Gastrocnemius medialis (tissue), 4 donors: Measurements from ENCODE around the gene SIRT5. TPM values are rescaled to one million over a fixed set of nuclear protein-coding genes. Genes with fewer than 3 reads are reported as not detected.

Experiments used
- ATAC-seq, 2 donors: fragments of 150-250 bp; one replicate each; pipeline ENCODE4 v1.9.1; 2016
- DNase-seq, 2 donors: peaks; one replicate each; pipeline ENCODE4 v3.0.0-alpha.2; 2019
- H3K27ac ChIP-seq, 4 donors: fragments of 200-600 bp; sonication (generic); 1 replicate in 1 of 4; 2 replicates in 3 of 4; pipeline ENCODE4 v1.5.1; 2016 to 2018; ENCODE audit warnings: mild to moderate bottlenecking in 2 of 4, moderate library complexity in 1 of 4
- H3K27me3 ChIP-seq, 3 donors: fragments of 200-600 bp; sonication (generic) in 2 of 3; 1 replicate in 1 of 3; 2 replicates in 2 of 3; pipeline versions ENCODE4 v1.5.1 to v1.6.0; 2016 to 2019; ENCODE audit warnings: mild to moderate bottlenecking in 1 of 3, moderate library complexity in 1 of 3
- H3K36me3 ChIP-seq, 2 donors: fragments of 200-600 bp; sonication (generic) in 1 of 2; one replicate each; pipeline ENCODE4 v1.5.1; 2017 to 2018
- H3K4me1 ChIP-seq, 2 donors: fragments of 200-600 bp; sonication (generic) in 1 of 2; one replicate each; pipeline ENCODE4 v1.5.1; 2016 to 2017; ENCODE audit warnings: mild to moderate bottlenecking in 2 of 2
- H3K4me3 ChIP-seq, 4 donors: fragments of 200-600 bp; sonication (generic) in 3 of 4; 1 replicate in 1 of 4; 2 replicates in 3 of 4; pipeline ENCODE4 v1.5.1; 2016 to 2019; ENCODE audit warnings: mild to moderate bottlenecking in 2 of 4
- H3K9me3 ChIP-seq, 3 donors: fragments of 200-600 bp; sonication (generic) in 2 of 3; 1 replicate in 1 of 3; 2 replicates in 2 of 3; pipeline ENCODE4 v1.5.1; 2016 to 2019
- POLR2A ChIP-seq, 2 donors: fragments of 450-650 bp; IDR thresholded peaks; one replicate each; pipeline ENCODE4 v1.6.1; 2017; ENCODE audit warnings: antibody characterized with exemption in 2 of 2, mild to moderate bottlenecking in 2 of 2, moderate library complexity in 2 of 2
- in situ Hi-C, 4 donors: fragments of 200-750 bp; cut with MboI; loops; one replicate each; pipeline versions ENCODE4 v1.15.0 to v1.8.0; 2017; ENCODE audit warnings: low sequenced_read_pairs in 4 of 4
- intact Hi-C: fragments of 100-400 bp; cut with DNase I; formaldehyde crosslinking; loops from one replicate; pipeline ENCODE4 v1.15.1; 2023; ENCODE audit warnings: low total_unique reads
- total RNA-seq, 4 donors: library from RNA; depleted of rRNA; stranded (reverse); fragments of >200 nt; gene quantifications; one replicate each; pipeline versions ENCODE4 v1.1.0 to v1.2.3, GENCODE V29; 2016
- TF ChIP-seq, protein P1 (sequence below), 5 experiments: fragments of 450-650 bp in 3 of 5; fragments of 200-600 bp in 2 of 5; sonication (generic) in 2 of 5; IDR thresholded peaks in 4 of 5; conservative IDR thresholded peaks in 1 of 5; 1 replicate in 4 of 5; 2 replicates in 1 of 5; pipeline ENCODE4 v1.5.1; 2016 to 2019; ENCODE audit warnings: antibody characterized with exemption in 5 of 5, mild to moderate bottlenecking in 3 of 5, moderate library complexity in 3 of 5

SIRT5 gene
- total RNA-seq, 4 donors from 2014 or later = 16.1 to 18.0 (median 17.0) TPM

DNA sequence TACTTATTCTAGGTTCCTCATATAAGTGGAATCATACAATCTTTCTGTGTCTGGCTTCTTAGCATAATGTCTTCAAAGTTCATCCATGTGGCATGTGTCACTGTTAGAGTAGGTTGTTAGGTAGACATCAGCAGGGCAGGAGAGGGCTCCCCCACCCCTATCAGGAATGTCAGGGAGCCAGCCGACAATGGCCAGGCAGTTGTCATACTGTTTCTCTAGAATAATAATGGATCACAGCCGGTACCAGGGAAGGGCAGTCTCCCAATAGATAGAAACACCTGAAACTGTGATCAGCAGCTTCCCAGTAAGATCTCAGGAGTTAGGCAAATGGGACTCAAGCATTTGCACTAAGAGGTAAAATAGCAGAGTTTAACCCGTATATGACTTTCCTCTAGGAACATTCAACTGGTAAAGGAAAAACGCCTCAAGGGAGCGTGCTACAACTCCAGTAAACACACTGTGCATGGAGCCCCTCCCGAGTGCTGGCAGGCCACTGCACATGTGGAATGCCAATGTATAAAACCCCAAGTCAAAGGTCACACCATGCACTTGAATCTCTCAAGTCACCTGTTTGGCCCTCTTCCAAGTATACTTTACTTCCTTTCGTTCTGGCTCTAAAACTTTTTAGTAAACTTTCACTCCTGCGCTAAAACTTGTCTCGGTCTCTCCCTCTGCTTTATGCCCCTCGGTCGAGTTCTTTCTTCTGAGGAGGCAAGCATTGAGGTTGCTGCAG lies 29.8 kb upstream of the SIRT5 start:
- ATAC-seq (no peak), DNase-seq (no peak)
- H3K4me1 ChIP-seq = no peaks in the 10 kb centered on the region
- H3K9me3 ChIP-seq = no peaks in the 10 kb centered on the region
- intact Hi-C loops (no loop called here), in situ Hi-C loops (loop anchor here in 2 of 4 donors (10.0 to 25.0 kb wide), 2 partner anchors 132 to 200 kb away; no protein-coding TSS in a partner anchor)
- H3K27me3 ChIP-seq = no peaks in the 10 kb centered on the region
- no peak overlapping the region for H3K27ac ChIP-seq
- TF ChIP-seq, protein P1, sequence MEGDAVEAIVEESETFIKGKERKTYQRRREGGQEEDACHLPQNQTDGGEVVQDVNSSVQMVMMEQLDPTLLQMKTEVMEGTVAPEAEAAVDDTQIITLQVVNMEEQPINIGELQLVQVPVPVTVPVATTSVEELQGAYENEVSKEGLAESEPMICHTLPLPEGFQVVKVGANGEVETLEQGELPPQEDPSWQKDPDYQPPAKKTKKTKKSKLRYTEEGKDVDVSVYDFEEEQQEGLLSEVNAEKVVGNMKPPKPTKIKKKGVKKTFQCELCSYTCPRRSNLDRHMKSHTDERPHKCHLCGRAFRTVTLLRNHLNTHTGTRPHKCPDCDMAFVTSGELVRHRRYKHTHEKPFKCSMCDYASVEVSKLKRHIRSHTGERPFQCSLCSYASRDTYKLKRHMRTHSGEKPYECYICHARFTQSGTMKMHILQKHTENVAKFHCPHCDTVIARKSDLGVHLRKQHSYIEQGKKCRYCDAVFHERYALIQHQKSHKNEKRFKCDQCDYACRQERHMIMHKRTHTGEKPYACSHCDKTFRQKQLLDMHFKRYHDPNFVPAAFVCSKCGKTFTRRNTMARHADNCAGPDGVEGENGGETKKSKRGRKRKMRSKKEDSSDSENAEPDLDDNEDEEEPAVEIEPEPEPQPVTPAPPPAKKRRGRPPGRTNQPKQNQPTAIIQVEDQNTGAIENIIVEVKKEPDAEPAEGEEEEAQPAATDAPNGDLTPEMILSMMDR (IDR thresholded peaks at IDR 0.05 in 4 of 5, conservative IDR thresholded peaks at IDR 0.05 in 1 of 5) = no peak
- no peak for TF ChIP-seq POLR2A (IDR thresholded peaks at IDR 0.05)
- no peaks in the 10 kb centered on the region for H3K36me3 ChIP-seq
- no peak overlapping the region for H3K4me3 ChIP-seq

DNA sequence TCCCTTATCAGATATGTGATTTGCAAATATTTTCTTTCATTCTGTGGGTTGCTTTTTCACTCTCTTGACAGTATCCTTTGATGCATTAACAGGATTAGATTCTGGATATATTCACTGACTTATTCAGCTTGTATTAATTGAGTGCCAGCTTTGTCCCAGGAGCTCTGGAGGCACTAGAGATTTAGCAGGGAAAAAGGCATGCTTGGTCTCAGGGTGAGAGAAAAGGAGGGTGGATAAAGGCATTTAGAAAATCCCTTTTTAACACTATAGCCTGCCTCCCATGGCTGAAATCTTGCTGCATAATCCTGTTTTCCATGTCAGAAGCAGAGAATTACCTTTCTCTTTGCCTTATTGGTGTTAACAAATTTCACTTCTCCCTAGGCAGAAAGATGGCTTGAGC lies 28.5 kb upstream of the SIRT5 start:
- TF ChIP-seq, protein P1 (IDR thresholded peaks at IDR 0.05 in 4 of 5, conservative IDR thresholded peaks at IDR 0.05 in 1 of 5) = no peak
- TF ChIP-seq POLR2A (IDR thresholded peaks at IDR 0.05) = no peak
- DNase-seq (no peak), ATAC-seq (no peak)
- Histone ChIP-seq H3K4me3 (no peak overlapping the region), H3K36me3 (no peaks in the 10 kb centered on the region), H3K27ac (no peak overlapping the region), H3K27me3 (no peaks in the 10 kb centered on the region), H3K4me1 (no peaks in the 10 kb centered on the region), H3K9me3 (no peaks in the 10 kb centered on the region)
- intact Hi-C loops = no loop called here
- in situ Hi-C loops = loop anchor here in 2 of 4 donors (10.0 to 25.0 kb wide), 2 partner anchors 134 to 201 kb away; no protein-coding TSS in a partner anchor

DNA sequence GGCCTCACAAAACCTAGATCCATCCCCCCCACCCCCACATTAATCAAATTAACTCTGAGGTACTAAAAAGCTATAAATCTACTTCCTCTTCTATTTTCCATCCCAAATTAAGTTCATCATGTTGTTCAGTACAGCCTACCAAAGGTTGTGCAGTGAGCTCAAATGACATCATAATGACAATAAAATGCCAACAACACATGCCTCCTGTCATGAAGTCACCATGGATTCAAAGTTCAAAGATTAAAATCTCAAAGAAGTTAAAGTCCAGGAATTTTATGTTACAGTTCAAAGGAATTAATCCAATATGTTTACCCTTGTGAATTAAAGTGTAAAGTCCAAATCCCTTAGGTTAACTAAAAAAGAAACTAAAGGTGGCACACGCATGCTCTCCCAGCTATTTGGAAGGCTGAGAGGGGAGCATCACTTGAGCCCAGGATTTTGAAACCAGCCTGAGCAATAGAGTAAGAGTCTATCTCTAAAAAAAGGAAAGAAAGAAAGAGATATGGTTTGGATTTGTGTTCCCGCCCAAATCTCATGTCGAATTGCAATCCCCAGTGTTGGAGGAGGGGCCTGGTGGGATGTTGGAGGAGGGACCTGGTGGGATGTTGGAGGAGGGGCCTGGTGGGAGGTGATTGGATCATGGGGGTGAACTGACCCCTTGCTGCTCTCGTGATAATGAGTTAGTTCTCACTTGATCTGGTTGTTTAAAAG lies 25.7 kb upstream of the SIRT5 start:
- H3K27me3 ChIP-seq = no peaks in the 10 kb centered on the region
- no peak for DNase-seq
- no peaks in the 10 kb centered on the region for H3K36me3 ChIP-seq
- no peak for ATAC-seq
- in situ Hi-C loops (loop anchor here in 2 of 4 donors (10.0 to 25.0 kb wide), 2 partner anchors 136 to 204 kb away; no protein-coding TSS in a partner anchor), intact Hi-C loops (no loop called here)
- no peaks in the 10 kb centered on the region for H3K9me3 ChIP-seq
- TF ChIP-seq, protein P1 (IDR thresholded peaks at IDR 0.05 in 4 of 5, conservative IDR thresholded peaks at IDR 0.05 in 1 of 5) = no peak
- no peak for TF ChIP-seq POLR2A (IDR thresholded peaks at IDR 0.05)
- no peak overlapping the region for H3K4me3 ChIP-seq
- H3K27ac ChIP-seq = no peak overlapping the region
- no peaks in the 10 kb centered on the region for H3K4me1 ChIP-seq

DNA sequence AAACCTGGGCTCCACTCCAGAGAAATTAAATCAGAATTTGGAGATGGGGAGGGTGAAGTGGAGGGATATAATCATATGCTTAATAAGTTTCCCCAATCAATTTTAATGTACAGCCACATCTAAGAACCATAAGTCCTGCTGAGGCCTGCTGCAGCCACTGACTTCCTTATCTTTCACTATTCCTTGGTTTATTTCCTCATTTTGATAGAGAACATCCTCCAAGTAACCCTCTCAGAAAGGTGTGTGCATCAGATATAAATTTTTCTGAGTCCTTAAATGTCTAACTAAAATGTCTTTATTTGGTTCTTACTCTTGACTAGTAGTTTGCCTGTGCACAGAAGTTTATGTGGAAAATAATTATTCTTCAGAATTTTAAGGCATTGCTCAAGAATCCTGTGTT lies 23.7 kb upstream of the SIRT5 start:
- no peak for DNase-seq
- no peaks in the 10 kb centered on the region for H3K9me3 ChIP-seq
- no peaks in the 10 kb centered on the region for H3K27me3 ChIP-seq
- H3K4me3 ChIP-seq = no peak overlapping the region
- no peak for ATAC-seq
- no peak for TF ChIP-seq POLR2A (IDR thresholded peaks at IDR 0.05)
- TF ChIP-seq, protein P1 (IDR thresholded peaks at IDR 0.05 in 4 of 5, conservative IDR thresholded peaks at IDR 0.05 in 1 of 5) = no peak
- no peaks in the 10 kb centered on the region for H3K36me3 ChIP-seq
- intact Hi-C loops (no loop called here), in situ Hi-C loops (loop anchor here in 1 of 4 donors (25.0 kb wide), 1 partner anchor 512 kb away; no protein-coding TSS in a partner anchor)
- peaks cover 0 to 11% of the 10 kb centered on the region in 2 donors for H3K4me1 ChIP-seq
- H3K27ac ChIP-seq = no peak overlapping the region
